ENCODE measurements around the gene OR2T6.

DNA sequence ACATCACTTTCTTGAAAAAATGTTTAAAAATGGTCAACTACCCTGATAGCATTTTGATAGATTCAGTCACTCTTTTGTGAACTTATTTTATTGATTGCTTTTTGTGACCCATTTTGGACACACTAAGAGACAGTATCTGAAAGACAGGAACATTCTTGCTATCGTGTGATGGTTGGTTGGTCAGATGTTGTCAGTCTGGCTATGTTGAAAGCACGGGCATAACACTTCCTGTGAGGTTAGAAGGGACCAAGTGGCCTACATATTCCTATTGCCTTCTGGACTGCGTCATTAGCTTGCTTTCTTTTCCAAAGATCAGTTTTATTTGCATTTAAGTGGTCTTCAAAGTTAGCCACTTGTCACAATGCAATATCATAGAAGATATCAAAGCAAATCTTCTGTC, 1.4 kb downstream of the OR2T6 start:
- TF ChIP-seq EZH2phosphoT487 (IDR thresholded peaks at IDR 0.05; ENCODE audit: insufficient read depth, low read depth) = no peak
- no peak for TF ChIP-seq EZH2 (IDR thresholded peaks at IDR 0.05; ENCODE audit: insufficient read depth, poor library complexity, severe bottlenecking)
